Naive thymus-derived CD4-positive, alpha-beta T cell (primary cell): Measurements from ENCODE around the gene RAD51B. TPM values are rescaled to one million over a fixed set of nuclear protein-coding genes. Genes with fewer than 3 reads are reported as not detected.

ENCODE experiments used
- ATAC-seq: fragments of 150-1000 bp; cut with Tn5 transposase; 2 replicates; pipeline ENCODE4 v1.10.0; 2021; ENCODE audit warnings: mild to moderate bottlenecking, moderate library complexity
- CTCF ChIA-PET: fragments of 350-600 bp; sonication (Branson Sonifier 250); formaldehyde crosslinking; loops from one replicate; lab custom pipeline; 2021; ENCODE audit warnings: antibody characterized with exemption; lab: Charles Lee
- POLR2A ChIA-PET: fragments of 350-600 bp; sonication (Branson Sonifier 250); formaldehyde crosslinking; loops from one replicate; lab custom pipeline; 2021; ENCODE audit warnings: antibody characterized with exemption, inconsistent platforms; lab: Charles Lee
- DNase-seq, 9 donors: peaks; one replicate each; pipeline versions ENCODE4 v3.0.0 to v3.0.0-alpha.2; 2020 to 2022; ENCODE audit warnings: mixed read lengths in 1 of 9
- H3K27ac ChIP-seq: one replicate; pipeline ENCODE4 v1.7.0; 2013; ENCODE audit warnings: mild to moderate bottlenecking, low read depth, low read length, moderate library complexity
- H3K27me3 ChIP-seq, 2 donors: one replicate each; pipeline ENCODE4 v1.7.0; 2013; ENCODE audit warnings: low read length in 2 of 2, mild to moderate bottlenecking in 2 of 2, moderate library complexity in 2 of 2; ENCODE audit not compliant: control insufficient read depth in 2 of 2, insufficient read depth in 2 of 2
- H3K36me3 ChIP-seq, 3 experiments: 1 replicate in 2 of 3; 2 replicates in 1 of 3; pipeline ENCODE4 v1.7.0; 2013; ENCODE audit warnings: low read length in 3 of 3, mild to moderate bottlenecking in 3 of 3, moderate library complexity in 1 of 3; ENCODE audit not compliant: insufficient read depth in 3 of 3, control insufficient read depth in 2 of 3
- H3K4me1 ChIP-seq, 2 donors: one replicate each; pipeline ENCODE4 v1.7.0; 2013; ENCODE audit warnings: low read length in 2 of 2, mild to moderate bottlenecking in 2 of 2, moderate library complexity in 1 of 2; ENCODE audit not compliant: control insufficient read depth in 2 of 2, insufficient read depth in 2 of 2
- H3K4me3 ChIP-seq: 2 replicates; pipeline ENCODE4 v1.7.0; 2013; ENCODE audit warnings: mild to moderate bottlenecking, low read length
- H3K9me3 ChIP-seq, 3 experiments: 1 replicate in 2 of 3; 2 replicates in 1 of 3; pipeline ENCODE4 v1.7.0; 2013; ENCODE audit warnings: low read length in 3 of 3; ENCODE audit not compliant: control insufficient read depth in 2 of 3
- H3K27ac Mint-ChIP-seq, 9 donors: one replicate each; pipeline ENCODE4 v1.8.0; 2020 to 2022; ENCODE audit warnings: mixed read lengths in 9 of 9, mild to moderate bottlenecking in 8 of 9, moderate library complexity in 5 of 9, inconsistent platforms in 2 of 9
- H3K27me3 Mint-ChIP-seq, 5 donors: one replicate each; pipeline ENCODE4 v1.8.0; 2021 to 2022; ENCODE audit warnings: mixed read lengths in 5 of 5, mild to moderate bottlenecking in 1 of 5
- H3K36me3 Mint-ChIP-seq, 5 donors: one replicate each; pipeline ENCODE4 v1.8.0; 2020 to 2022; ENCODE audit warnings: mixed read lengths in 5 of 5, mild to moderate bottlenecking in 3 of 5, inconsistent platforms in 1 of 5
- H3K4me1 Mint-ChIP-seq, 7 donors: one replicate each; pipeline ENCODE4 v1.8.0; 2020 to 2022; ENCODE audit warnings: mixed read lengths in 7 of 7, mild to moderate bottlenecking in 3 of 7, inconsistent platforms in 1 of 7
- H3K4me3 Mint-ChIP-seq, 10 donors: one replicate each; pipeline ENCODE4 v1.8.0; 2020 to 2022; ENCODE audit warnings: mild to moderate bottlenecking in 10 of 10, mixed read lengths in 10 of 10, moderate library complexity in 6 of 10, inconsistent platforms in 2 of 10
- H3K9me3 Mint-ChIP-seq, 11 donors: one replicate each; pipeline ENCODE4 v1.8.0; 2020 to 2022; ENCODE audit warnings: mixed read lengths in 11 of 11, mild to moderate bottlenecking in 4 of 11, inconsistent platforms in 1 of 11, moderate library complexity in 1 of 11
- intact Hi-C, 2 donors: fragments of 100-400 bp; cut with micrococcal nuclease; formaldehyde crosslinking; loops; one replicate each; pipeline ENCODE4 v1.15.1; 2023
- polyA plus RNA-seq, 2 donors: library from polyadenylated mRNA; unstranded; fragments of 300-500 nt; fragmentation: Illumina TruSeq; gene quantifications; one replicate each; pipeline ENCODE4 v1.2.3, GENCODE V29; 2021
- total RNA-seq, 6 experiments: library from RNA in 5 of 6; stranded (reverse) in 5 of 6; gene quantifications; 1 replicate in 5 of 6; 2 replicates in 1 of 6; pipeline ENCODE4 v1.2.3 and lab custom pipeline; 2021 to 2026

The RAD51B gene
- total and polyA plus RNA-seq, 7 experiments from 2014 or later = 15.0 to 42.2 (median 28.8) TPM

DNA sequence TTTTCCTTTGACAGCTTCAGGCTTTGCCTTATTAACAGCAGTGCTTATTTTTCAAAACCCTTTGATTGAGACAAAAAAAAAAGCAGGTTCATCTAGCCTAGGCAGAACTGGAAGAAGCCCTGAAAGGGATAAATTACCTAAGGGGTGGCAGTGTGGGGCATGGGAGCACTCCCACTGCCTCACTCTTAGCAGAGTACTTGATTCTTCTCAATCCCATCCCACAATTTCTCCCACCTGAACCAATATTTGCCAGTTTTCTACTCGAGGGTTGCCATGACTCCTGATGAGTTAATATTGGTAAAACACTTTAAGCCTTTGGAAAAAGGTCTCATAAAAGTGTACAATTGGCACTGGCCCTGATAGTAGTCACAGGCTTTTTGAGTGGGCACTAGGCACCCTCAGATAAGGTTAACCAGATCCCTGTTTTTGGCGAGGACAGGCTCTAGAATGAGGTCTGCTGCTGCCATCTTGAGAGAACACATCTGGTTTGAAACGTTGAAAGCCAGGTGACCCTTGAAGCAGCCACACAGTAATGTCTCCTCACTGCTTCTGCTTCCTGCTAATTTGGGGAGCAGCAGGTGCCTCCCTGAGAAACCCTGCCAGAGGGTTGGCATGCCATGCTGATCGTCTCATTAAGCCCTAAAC is 320.0 kb downstream of the RAD51B start:
- H3K27me3 Mint-ChIP-seq = no peaks in the 10 kb centered on the region
- peaks cover 0 to 2% (median 0%) of the 10 kb centered on the region in 11 donors for H3K9me3 Mint-ChIP-seq
- intact Hi-C loops = no loop called here
- Histone ChIP-seq H3K4me3 (no peak overlapping the region), H3K36me3 (no peaks in the 10 kb centered on the region), H3K27me3 (no peaks in the 10 kb centered on the region), H3K4me1 (peaks cover 0 to 5% of the 10 kb centered on the region in 2 donors), H3K9me3 (no peaks in the 10 kb centered on the region), H3K27ac (no peak overlapping the region)
- H3K4me3 Mint-ChIP-seq = no peak overlapping the region
- H3K27ac Mint-ChIP-seq = no peak overlapping the region
- ATAC-seq (no peak), DNase-seq (no peak)
- H3K36me3 Mint-ChIP-seq = peaks cover 0 to 9% (median 0%) of the 10 kb centered on the region in 5 donors
- CTCF ChIA-PET = no interaction called here
- H3K4me1 Mint-ChIP-seq = peaks cover 4 to 19% (median 15%) of the 10 kb centered on the region in 7 donors
- POLR2A ChIA-PET = no interaction called here

GRCh38 chr14:68140076-68140741 is 320.6 kb downstream of the RAD51B start:
- intact Hi-C loops = no loop called here
- H3K4me1 Mint-ChIP-seq = peaks cover 2 to 25% (median 20%) of the 10 kb centered on the region in 7 donors
- no peak overlapping the region for H3K27ac Mint-ChIP-seq
- Histone ChIP-seq H3K4me3 (no peak overlapping the region), H3K36me3 (no peaks in the 10 kb centered on the region), H3K27ac (no peak overlapping the region), H3K9me3 (no peaks in the 10 kb centered on the region), H3K27me3 (no peaks in the 10 kb centered on the region), H3K4me1 (peaks cover 0 to 5% of the 10 kb centered on the region in 2 donors)
- CTCF ChIA-PET = no interaction called here
- H3K4me3 Mint-ChIP-seq = no peak overlapping the region
- POLR2A ChIA-PET = no interaction called here
- H3K27me3 Mint-ChIP-seq = no peaks in the 10 kb centered on the region
- peaks cover 0 to 5% (median 0%) of the 10 kb centered on the region in 5 donors for H3K36me3 Mint-ChIP-seq
- DNase-seq (no peak), ATAC-seq (no peak)
- H3K9me3 Mint-ChIP-seq = no peaks in the 10 kb centered on the region

DNA sequence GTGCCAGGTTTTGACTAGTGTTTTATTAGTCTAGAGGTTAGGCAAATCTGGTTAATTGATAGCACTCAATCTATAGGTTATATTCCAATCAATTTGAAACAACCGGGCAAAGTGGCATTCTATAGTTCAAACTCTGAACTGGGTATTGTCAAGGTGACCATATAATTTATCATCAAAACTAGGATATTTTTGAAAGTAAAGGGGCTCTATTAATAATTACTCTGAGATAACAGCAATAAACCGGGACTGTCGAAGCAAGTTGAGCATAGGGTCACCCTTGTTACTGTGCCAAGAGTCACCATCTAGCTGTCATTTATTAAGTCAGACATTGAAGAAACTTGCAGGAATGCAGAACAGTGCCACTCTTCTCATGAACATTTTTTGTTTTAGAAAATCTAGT is 321.2 kb downstream of the RAD51B start:
- Mint-ChIP-seq H3K27ac (no peak overlapping the region), H3K36me3 (peaks cover 0 to 2% (median 2%) of the 10 kb centered on the region in 5 donors), H3K4me3 (no peak overlapping the region), H3K4me1 (peaks cover 2 to 25% (median 20%) of the 10 kb centered on the region in 7 donors), H3K9me3 (peaks cover 0 to 1% (median 0%) of the 10 kb centered on the region in 11 donors), H3K27me3 (no peaks in the 10 kb centered on the region)
- no peaks in the 10 kb centered on the region for H3K9me3 ChIP-seq
- intact Hi-C loops = no loop called here
- CTCF ChIA-PET = no interaction called here
- POLR2A ChIA-PET = no interaction called here
- no peaks in the 10 kb centered on the region for H3K36me3 ChIP-seq
- H3K27me3 ChIP-seq = no peaks in the 10 kb centered on the region
- H3K4me3 ChIP-seq = no peak overlapping the region
- ATAC-seq (no peak), DNase-seq (no peak)
- H3K4me1 ChIP-seq = peaks cover 0 to 5% of the 10 kb centered on the region in 2 donors
- H3K27ac ChIP-seq = no peak overlapping the region

- H3K4me3 ChIP-seq = no peak overlapping the region
- DNase-seq (no peak), ATAC-seq (no peak)
- Mint-ChIP-seq H3K27me3 (no peaks in the 10 kb centered on the region), H3K36me3 (peaks cover 0 to 5% (median 4%) of the 10 kb centered on the region in 5 donors), H3K4me3 (no peak overlapping the region), H3K9me3 (peaks cover 0 to 4% (median 0%) of the 10 kb centered on the region in 11 donors), H3K27ac (no peak overlapping the region), H3K4me1 (peaks cover 2 to 25% (median 20%) of the 10 kb centered on the region in 7 donors)
- H3K27me3 ChIP-seq = no peaks in the 10 kb centered on the region
- no peaks in the 10 kb centered on the region for H3K9me3 ChIP-seq
- H3K36me3 ChIP-seq = no peaks in the 10 kb centered on the region
- ChIA-PET CTCF (no interaction called here), POLR2A (interaction anchor here (0.7 kb wide), 1 partner anchor 355 kb away, joined by 4 read pairs; no protein-coding TSS in a partner anchor)
- H3K4me1 ChIP-seq = peaks cover 0 to 5% of the 10 kb centered on the region in 2 donors
- intact Hi-C loops = no loop called here
- H3K27ac ChIP-seq = no peak overlapping the region
Observed at GRCh38 chr14:68141281-68142088, 321.9 kb downstream of the RAD51B start.

DNA sequence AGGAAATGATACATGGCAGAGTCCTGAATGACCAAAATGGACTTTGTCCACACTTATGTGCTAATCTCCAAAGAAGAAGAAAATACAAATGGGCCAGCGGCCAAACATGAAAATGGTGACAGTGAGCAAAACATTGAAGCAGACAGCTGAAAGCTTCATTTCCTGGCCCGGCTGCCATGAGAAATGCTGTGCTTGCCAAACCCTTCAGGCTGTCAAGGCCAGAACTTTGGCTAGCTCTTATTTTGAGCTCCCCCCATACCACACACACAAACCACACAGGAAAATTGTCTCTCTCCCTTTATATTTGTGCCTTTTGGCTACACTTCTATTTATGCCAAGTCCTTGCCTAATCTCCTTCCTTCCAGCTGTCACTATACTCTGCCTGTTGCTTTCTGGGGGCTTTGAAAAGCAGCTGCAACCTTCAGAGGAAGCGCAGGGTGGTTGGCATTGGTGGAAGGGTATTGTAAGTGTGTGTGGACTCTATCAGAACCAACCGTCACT is 323.8 kb downstream of the RAD51B start:
- H3K27me3 Mint-ChIP-seq = no peaks in the 10 kb centered on the region
- Histone ChIP-seq H3K4me3 (no peak overlapping the region), H3K36me3 (no peaks in the 10 kb centered on the region), H3K27me3 (no peaks in the 10 kb centered on the region), H3K9me3 (peaks cover 0 to 5% (median 0%) of the 10 kb centered on the region in 3 experiments), H3K4me1 (peaks cover 0 to 5% of the 10 kb centered on the region in 2 donors), H3K27ac (no peak overlapping the region)
- H3K4me3 Mint-ChIP-seq = no peak overlapping the region
- intact Hi-C loops = no loop called here
- DNase-seq = no peak
- H3K36me3 Mint-ChIP-seq = peaks cover 0 to 11% (median 7%) of the 10 kb centered on the region in 5 donors
- H3K4me1 Mint-ChIP-seq = peaks cover 0 to 25% (median 20%) of the 10 kb centered on the region in 7 donors
- H3K27ac Mint-ChIP-seq = peak overlapping the region in 2 of 9 donors; percentile 4 to 6
- peak; percentile 18 for ATAC-seq
- ChIA-PET POLR2A (no interaction called here), CTCF (no interaction called here)
- H3K9me3 Mint-ChIP-seq = peaks cover 0 to 16% (median 4%) of the 10 kb centered on the region in 11 donors

- H3K4me1 ChIP-seq = peaks cover 0 to 5% of the 10 kb centered on the region in 2 donors
- Mint-ChIP-seq H3K4me3 (peak overlapping the region in 1 of 10 donors; percentile 19), H3K27me3 (no peaks in the 10 kb centered on the region), H3K27ac (peak overlapping the region in 2 of 9 donors; percentile 4 to 34), H3K4me1 (peaks cover 0 to 25% (median 20%) of the 10 kb centered on the region in 7 donors), H3K36me3 (peaks cover 0 to 15% (median 13%) of the 10 kb centered on the region in 5 donors), H3K9me3 (peaks cover 0 to 24% (median 10%) of the 10 kb centered on the region in 11 donors)
- H3K4me3 ChIP-seq = no peak overlapping the region
- intact Hi-C loops = no loop called here
- DNase-seq = peak in 2 of 9 donors; percentile 5
- ATAC-seq = no peak
- no peaks in the 10 kb centered on the region for H3K27me3 ChIP-seq
- H3K36me3 ChIP-seq = no peaks in the 10 kb centered on the region
- CTCF ChIA-PET = no interaction called here
- no peak overlapping the region for H3K27ac ChIP-seq
- H3K9me3 ChIP-seq = peaks cover 0 to 5% (median 0%) of the 10 kb centered on the region in 3 experiments
- POLR2A ChIA-PET = no interaction called here
Observed at GRCh38 chr14:68144051-68144681, 324.6 kb downstream of the RAD51B start.
